Ishikawa (cell line): ENCODE results near the gene DYNC1H1.

Experiments
- CEBPB ChIP-seq: IDR thresholded peaks from 2 replicates; pipeline ENCODE4 v1.6.1; 2012
- CREB1 ChIP-seq: IDR thresholded peaks from 2 replicates; pipeline ENCODE4 v1.6.1; 2012; ENCODE audit warnings: low read depth
- EGR1 ChIP-seq: IDR thresholded peaks from 2 replicates; pipeline ENCODE4 v1.6.1; 2012
- EP300 ChIP-seq: IDR thresholded peaks from 2 replicates; pipeline ENCODE4 v1.6.1; 2012; ENCODE audit warnings: borderline replicate concordance
- FOXM1 ChIP-seq: IDR thresholded peaks from 2 replicates; pipeline ENCODE4 v1.6.1; 2012; ENCODE audit warnings: low read depth, borderline replicate concordance
- MAX ChIP-seq: IDR thresholded peaks from 2 replicates; pipeline ENCODE4 v1.6.1; 2012
- NFIC ChIP-seq: IDR thresholded peaks from 2 replicates; pipeline ENCODE4 v1.6.1; 2012
- RAD21 ChIP-seq: IDR thresholded peaks from 2 replicates; pipeline ENCODE4 v1.6.1; 2012; ENCODE audit warnings: low read depth
- REST ChIP-seq: IDR thresholded peaks from 2 replicates; pipeline ENCODE4 v1.6.1; 2012; ENCODE audit warnings: low read depth, mild to moderate bottlenecking
- TAF1 ChIP-seq: IDR thresholded peaks from 2 replicates; pipeline ENCODE4 v1.6.1; 2012; ENCODE audit warnings: low read depth, mild to moderate bottlenecking
- TCF12 ChIP-seq: IDR thresholded peaks from 2 replicates; pipeline ENCODE4 v1.6.1; 2012; ENCODE audit warnings: low read depth
- TEAD4 ChIP-seq: IDR thresholded peaks from 2 replicates; pipeline ENCODE4 v1.6.1; 2012
- USF1 ChIP-seq: IDR thresholded peaks from 2 replicates; pipeline ENCODE4 v1.6.1; 2012
- YY1 ChIP-seq: IDR thresholded peaks from 2 replicates; pipeline ENCODE4 v1.6.1; 2012; ENCODE audit warnings: low read depth
- ZBTB7A ChIP-seq: IDR thresholded peaks from 2 replicates; pipeline ENCODE4 v1.6.1; 2012; ENCODE audit warnings: low read depth

The DYNC1H1 gene

DNA sequence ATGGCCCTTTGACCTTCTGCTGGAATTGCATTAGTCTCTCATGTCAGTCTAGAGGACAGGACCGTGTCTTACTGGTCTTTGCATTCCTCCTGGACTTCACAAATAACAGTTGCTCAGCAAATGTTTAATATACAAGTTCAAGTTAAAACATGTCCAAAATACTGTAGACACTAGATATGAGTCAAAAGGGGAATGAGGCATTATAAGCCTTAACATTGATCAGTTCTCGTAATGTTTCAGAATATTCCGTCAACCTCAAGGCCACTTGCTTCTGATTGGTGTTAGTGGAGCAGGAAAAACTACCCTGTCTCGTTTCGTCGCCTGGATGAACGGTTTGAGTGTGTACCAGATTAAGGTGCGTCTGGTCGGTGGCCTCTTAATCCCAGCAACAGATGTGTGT, 62.6 kb downstream of the DYNC1H1 start:
- TF ChIP-seq USF1 (no peak), TAF1 (no peak), CEBPB (no peak), EP300 (no peak), NFIC (no peak), FOXM1 (no peak), TEAD4 (no peak), RAD21 (no peak)

DNA sequence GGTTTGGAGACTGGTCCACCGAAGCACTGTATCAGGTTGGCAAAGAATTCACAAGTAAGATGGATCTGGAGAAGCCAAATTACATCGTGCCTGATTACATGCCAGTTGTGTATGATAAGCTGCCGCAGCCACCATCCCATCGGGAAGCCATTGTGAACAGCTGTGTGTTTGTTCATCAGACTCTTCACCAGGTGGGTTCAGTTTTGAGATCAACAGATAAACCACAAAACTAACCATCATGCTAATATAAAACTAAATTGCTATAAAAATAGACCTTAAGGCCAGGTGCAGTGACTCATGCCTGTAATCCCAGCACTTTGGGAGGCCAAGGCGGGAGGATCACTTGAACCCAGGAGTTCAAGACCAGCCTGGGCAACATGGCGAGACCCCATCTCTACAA, 63.6 kb downstream of the DYNC1H1 start:
- TF ChIP-seq NFIC: no peak
- no peak for TF ChIP-seq USF1
- no peak for TF ChIP-seq CEBPB
- no peak for TF ChIP-seq TAF1
- TF ChIP-seq MAX: no peak
- no peak for TF ChIP-seq TEAD4
- no peak for TF ChIP-seq YY1
- no peak for TF ChIP-seq EP300
- TF ChIP-seq REST: no peak

GRCh38 chr14:102028733-102029132, 64.4 kb downstream of the DYNC1H1 start:
- TF ChIP-seq FOXM1: no peak
- peak; percentile 43; the same call in 1 of the 2 replicates for TF ChIP-seq TEAD4
- TF ChIP-seq NFIC: no peak

- TF ChIP-seq USF1 (no peak), CEBPB (no peak), REST (no peak), NFIC (no peak), RAD21 (no peak), TEAD4 (no peak), EGR1 (no peak), MAX (no peak), CREB1 (no peak), TAF1 (no peak), FOXM1 (no peak), YY1 (no peak), ZBTB7A (no peak), EP300 (no peak), TCF12 (no peak)
Measured at GRCh38 chr14:102029956-102030355, 65.6 kb downstream of the DYNC1H1 start.

GRCh38 chr14:102033241-102033640, 68.9 kb downstream of the DYNC1H1 start:
- TF ChIP-seq EGR1: no peak
- TF ChIP-seq CREB1: no peak
- no peak for TF ChIP-seq REST
- TF ChIP-seq CEBPB: no peak
